GM12865 (cell line): ENCODE measurements around the gene PFKFB4.

Experiments used
- DNase-seq: peaks from one replicate; pipeline ENCODE4 v3.0.0; 2010; ENCODE audit warnings: low read depth
- H3K4me3 ChIP-seq: 2 replicates; pipeline ENCODE4 v1.5.1; 2011; ENCODE audit warnings: mild to moderate bottlenecking, low read depth, low read length, control low read depth
- CTCF ChIP-seq: IDR thresholded peaks from 2 replicates; pipeline ENCODE4 v1.5.1; 2011; ENCODE audit warnings: low read length, control low read depth, low read depth, inconsistent platforms; ENCODE audit not compliant: insufficient read depth; ENCODE audit errors: missing control alignments

The PFKFB4 gene

GRCh38 chr3:48592519-48593087 is 36.0 kb upstream of the PFKFB4 start:
- no peak for DNase-seq
- no peak overlapping the region for H3K4me3 ChIP-seq
- TF ChIP-seq CTCF, result no peak

- TF ChIP-seq CTCF, result no peak
- H3K4me3 ChIP-seq, result no peak overlapping the region
- no peak for DNase-seq
Measured at GRCh38 chr3:48591886-48592518, 35.4 kb upstream of the PFKFB4 start.

GRCh38 chr3:48591436-48591835 is 34.8 kb upstream of the PFKFB4 start:
- TF ChIP-seq CTCF, result no peak

GRCh38 chr3:48588230-48588629 is 31.6 kb upstream of the PFKFB4 start:
- no peak overlapping the region for H3K4me3 ChIP-seq
- TF ChIP-seq CTCF, result no peak
- DNase-seq, result no peak

More at GRCh38 chr3:48591436-48591835, 34.8 kb upstream of the PFKFB4 start:
- DNase-seq, result no peak
- H3K4me3 ChIP-seq, result no peak overlapping the region

GRCh38 chr3:48587686-48588085 is 31.1 kb upstream of the PFKFB4 start:
- H3K4me3 ChIP-seq, result no peak overlapping the region
- no peak for TF ChIP-seq CTCF
- no peak for DNase-seq

GRCh38 chr3:48585411-48585810 is 28.8 kb upstream of the PFKFB4 start:
- DNase-seq, result no peak
- no peak for TF ChIP-seq CTCF
- H3K4me3 ChIP-seq, result no peak overlapping the region

GRCh38 chr3:48584836-48585235 is 28.2 kb upstream of the PFKFB4 start:
- TF ChIP-seq CTCF, result no peak
- DNase-seq, result no peak
- no peak overlapping the region for H3K4me3 ChIP-seq
